Frontal cortex (tissue), 4 donors: ENCODE measurements around the gene MUC5AC. TPM values are rescaled to one million over a fixed set of nuclear protein-coding genes. Genes with fewer than 3 reads are reported as not detected.

Experiments
- DNase-seq, 2 donors: peaks; one replicate each; pipeline ENCODE4 v3.0.0; 2012; ENCODE audit warnings: low spot score in 2 of 2
- FAIRE-seq: peaks from 2 replicates; lab custom pipeline; 2012; peaks lifted over from hg19 to GRCh38; lab: Jason Lieb, UNC
- total RNA-seq: library from RNA; depleted of rRNA; stranded (reverse); fragments of >200 nt; gene quantifications from one replicate; pipeline ENCODE4 v1.2.3, GENCODE V29; 2014
- donor health status: control.
- donor health status: control.
- donor health status: control.

MUC5AC gene
- total RNA-seq, 1 donor from 2014 or later, result not detected

DNA sequence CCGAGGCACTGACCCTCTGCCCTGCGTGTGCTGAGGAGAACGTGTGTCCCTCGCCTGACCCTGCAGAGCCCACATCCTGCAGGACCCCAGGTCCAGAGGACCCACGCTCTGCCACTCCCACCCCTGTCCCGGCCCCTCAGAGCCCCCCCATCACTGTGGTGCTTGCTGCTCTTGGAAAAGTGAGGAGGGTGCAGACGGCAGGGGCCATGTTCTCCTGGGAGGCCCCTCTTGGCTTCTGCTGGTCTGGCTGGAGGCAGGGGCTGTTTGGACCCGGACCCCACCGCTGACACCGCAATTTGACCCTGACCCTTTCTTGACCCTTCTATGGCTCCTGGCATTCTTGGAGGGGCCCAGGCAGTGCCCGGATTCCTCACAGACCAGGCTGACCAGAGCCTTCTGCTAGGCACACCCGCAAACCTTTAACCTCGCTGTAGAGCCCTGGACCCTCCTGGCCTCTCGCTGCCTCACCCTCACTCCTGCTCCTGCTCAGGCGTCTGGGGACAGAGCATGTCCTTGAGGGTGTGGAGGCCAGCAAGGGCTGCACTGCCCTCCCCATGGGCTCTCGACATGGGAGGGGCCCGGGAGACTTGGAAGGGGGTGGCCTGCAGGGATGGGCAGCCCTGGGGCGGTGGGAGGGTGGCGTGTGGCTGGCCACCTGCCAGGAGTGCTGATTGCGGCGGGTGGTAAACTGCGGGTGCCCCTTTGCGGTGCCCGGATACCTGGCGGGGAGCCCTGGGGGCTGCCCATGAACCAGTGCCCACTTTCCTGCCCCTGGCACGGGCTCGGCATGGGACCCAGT is 37.0 kb upstream of the MUC5AC start:
- FAIRE-seq (no peak), DNase-seq (peak; percentile 10 to 12)

- peak in 1 of 2 donors; percentile 11 for DNase-seq
- FAIRE-seq, result no peak
These were observed 36.4 kb upstream of the MUC5AC start for GRCh38 chr11:1121331-1121812.

DNA sequence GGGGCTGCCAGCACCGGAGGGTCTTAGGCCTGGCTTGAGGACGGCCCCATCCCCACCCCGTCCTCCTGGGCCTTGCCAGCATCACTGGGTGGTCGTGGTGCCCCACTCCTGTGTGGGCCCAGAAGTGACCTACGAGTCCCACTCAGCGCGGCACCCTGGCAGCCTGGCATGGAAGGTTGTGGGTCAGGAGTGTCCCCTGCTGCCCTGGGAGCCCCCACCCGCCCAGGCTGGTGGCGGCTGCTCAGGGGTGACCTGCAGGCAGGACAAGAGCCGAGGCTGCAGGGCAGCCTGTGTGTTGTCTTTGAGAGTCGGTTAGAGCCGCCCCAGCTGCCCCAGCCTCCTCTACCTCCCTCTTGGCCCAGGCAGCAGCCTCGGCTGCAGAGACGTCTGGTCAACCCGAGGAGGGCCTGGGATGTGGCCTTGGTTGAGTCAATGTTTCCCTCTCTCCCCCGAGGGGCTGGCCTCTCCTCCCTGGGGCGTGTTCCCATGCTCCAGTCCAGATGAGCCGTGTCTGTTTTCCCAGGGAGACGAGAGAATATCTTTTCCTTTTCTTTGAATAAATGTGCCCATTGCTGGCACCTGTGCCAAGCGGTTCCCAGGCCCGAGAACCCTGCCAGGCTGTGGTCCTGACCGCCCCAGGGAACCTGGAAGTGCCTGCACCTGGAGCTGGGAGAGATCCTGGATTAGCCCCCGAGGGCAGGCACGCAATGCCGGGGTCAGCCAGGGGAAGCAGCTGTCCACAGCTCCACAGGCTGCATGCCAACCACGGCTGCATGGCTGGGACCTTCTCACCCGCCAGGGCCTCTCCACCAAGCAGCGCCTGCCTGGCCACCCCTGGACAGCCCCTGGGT is 35.7 kb upstream of the MUC5AC start:
- DNase-seq, result peak; percentile 14 to 20
- no peak for FAIRE-seq

GRCh38 chr11:1122664-1123002 is 35.1 kb upstream of the MUC5AC start:
- peak in 1 of 2 donors; percentile 10 for DNase-seq
- FAIRE-seq, result no peak

DNA sequence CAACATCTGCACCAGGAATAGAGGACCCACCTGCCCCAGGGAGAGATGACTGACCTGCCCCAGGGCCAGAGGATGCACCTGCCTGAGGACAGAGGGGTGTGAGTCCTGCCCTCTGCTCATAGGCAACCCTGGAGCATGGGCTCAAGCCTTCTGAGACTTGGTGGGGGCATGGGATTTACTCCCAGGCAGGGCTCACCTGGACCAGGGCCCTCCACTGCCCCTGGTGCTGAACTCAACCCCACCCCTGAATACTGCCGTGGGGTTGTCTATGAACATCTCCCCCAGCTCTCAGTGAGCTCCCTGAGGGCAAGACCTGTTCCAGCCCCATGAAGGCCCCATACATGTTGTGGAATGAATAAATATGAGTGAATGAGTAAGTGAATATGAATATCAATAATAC is 33.8 kb upstream of the MUC5AC start:
- peak in 1 of 2 donors; percentile 14 for DNase-seq
- no peak for FAIRE-seq

DNA sequence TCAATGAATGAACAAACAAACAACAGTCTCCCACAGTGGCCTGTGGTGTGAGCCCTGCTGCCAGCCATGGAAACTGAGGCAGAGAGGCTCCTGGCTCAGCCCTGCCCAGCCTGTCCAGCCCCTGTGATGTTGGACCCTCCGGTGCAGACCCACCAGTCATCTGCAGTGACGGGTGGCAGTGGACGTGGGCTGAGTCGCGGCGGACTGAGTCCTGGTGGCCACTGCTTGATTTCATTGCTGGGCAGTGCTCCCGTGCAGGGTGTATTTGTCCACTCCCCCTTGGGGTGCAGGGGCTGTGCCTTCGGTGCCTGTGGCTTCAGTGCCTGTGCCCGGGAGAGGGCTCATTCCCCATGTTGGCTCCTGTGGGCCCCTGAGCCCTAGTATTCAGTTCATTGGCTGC is 31.9 kb upstream of the MUC5AC start:
- DNase-seq, result no peak

DNA sequence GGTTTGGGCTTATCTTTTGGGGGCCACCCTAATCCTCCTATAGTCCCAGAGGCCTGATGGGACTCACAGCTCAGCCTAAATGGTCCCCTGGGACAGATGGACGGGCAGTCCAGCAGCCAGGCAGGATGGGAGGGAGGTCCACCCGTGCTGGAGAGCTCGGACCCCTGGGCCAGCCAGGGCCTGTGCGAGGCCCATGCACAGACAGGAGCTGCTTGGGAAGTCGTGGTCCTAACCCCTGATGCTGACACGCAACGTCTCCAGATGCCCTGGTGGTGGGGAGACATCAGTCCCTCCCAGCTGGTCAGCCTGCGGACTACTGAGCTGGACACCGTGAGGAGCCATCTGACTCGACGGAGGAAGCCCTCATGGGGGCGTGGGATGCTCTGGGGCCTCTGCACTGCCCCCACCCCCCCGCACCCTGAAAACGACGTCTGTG is 31.2 kb upstream of the MUC5AC start:
- FAIRE-seq, result no peak
- DNase-seq, result no peak

More for the DNA sequence above, 31.9 kb upstream of the MUC5AC start:
- FAIRE-seq, result no peak

DNA sequence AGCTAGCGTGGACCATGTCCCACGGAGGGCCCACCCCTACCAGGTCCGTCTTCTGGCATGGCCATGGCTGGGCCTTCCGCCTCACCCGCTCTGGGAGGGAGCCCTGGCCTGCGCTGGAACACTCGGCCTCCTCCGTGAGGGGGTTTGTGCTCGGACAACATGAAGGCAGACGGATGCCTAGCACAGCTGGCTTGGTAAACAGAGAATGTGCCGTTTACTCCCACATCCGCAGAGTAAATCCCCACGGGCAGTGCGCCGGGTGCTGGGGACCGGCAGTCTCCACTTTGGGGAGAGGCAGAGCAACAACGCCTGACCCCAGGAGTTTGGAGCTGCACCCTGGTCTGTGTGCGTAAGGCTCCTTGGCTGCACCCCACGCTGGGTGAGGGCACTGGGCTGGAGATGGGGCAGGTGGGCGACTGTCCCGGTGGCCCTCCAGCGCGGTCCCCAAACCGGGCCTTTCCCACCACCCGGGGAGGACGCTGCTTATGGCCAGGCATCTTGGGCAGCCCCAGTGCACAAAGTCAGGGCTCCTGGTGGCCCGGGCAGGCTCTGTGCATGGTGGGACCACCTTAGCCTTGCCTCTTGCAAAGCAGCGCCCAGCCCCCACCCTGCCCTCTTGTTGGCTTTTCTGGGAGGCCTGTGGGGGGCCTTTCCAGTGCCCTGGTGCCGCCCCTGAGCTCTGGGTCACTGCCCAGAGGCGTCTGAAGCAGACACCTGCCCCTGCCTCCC is 30.7 kb upstream of the MUC5AC start:
- DNase-seq (no peak), FAIRE-seq (no peak)

DNA sequence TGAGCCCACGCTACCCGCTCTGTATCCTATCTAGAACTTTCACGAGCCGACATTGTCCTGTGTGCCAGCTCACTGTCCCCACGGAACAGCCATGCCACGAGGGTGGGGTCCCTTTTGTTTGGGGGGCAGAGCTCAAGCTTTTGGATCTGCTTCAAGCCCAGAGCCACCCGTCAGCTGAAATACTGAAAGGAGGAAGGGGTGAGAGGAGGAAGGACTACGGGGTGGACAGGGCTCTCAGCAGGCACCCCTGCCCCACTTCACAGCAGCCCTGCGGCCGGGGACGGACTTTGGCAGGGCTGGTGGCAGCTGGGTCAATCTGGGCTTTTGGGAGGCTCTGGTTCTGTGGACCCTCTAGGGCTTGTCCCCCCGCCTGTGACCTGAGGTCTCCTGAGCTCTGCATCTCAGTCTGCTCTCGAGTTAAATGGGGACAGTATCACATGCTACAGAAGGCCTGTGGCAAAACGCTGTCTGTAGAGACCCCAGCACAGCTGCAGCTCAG is 30.0 kb upstream of the MUC5AC start:
- DNase-seq, result no peak
- no peak for FAIRE-seq

DNA sequence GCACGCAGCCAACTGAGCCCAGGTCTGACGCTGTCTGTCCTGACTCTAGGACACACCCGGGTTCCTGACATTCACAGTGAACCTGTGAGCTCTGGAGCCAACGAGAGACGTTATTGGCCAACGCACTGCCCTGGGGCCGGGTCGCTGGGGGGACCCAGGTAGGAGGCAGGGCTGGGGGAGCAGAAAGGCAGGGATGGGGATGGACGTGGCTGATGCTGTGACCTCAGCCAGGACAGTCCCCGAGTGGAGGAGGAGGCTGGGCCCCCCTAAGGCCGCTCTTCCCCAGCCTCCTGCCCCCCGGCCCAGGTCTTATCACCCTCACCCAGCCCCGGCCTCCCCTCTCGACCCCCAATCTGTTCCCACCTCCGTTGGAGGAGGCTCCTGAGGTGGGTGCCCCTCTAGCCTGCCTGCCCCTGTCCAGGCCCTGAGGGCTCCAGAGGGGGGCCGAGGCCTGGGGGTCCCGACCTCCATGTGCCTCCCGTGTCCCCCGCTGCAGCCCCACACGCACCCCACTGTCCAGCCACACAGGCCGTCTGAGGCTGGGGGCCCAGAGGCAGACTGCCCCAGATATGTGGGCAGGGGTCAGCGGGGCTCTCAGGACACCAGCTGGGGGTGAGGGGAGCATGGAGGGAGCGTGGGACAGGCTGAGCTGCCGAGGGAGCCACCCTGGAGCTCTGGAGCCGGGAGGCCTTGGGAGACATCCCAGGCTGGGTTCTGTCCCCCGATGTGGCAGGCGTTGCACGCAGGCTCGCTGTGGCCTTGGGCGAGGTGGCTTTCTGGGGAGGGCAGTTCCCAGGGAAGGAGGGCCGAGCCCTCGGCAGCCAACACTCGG is 29.2 kb upstream of the MUC5AC start:
- no peak for DNase-seq
- no peak for FAIRE-seq

- FAIRE-seq, result no peak
- no peak for DNase-seq
These were observed 28.6 kb upstream of the MUC5AC start for GRCh38 chr11:1129143-1129610.

GRCh38 chr11:1129611-1130160 is 28.1 kb upstream of the MUC5AC start:
- no peak for FAIRE-seq
- no peak for DNase-seq

DNA sequence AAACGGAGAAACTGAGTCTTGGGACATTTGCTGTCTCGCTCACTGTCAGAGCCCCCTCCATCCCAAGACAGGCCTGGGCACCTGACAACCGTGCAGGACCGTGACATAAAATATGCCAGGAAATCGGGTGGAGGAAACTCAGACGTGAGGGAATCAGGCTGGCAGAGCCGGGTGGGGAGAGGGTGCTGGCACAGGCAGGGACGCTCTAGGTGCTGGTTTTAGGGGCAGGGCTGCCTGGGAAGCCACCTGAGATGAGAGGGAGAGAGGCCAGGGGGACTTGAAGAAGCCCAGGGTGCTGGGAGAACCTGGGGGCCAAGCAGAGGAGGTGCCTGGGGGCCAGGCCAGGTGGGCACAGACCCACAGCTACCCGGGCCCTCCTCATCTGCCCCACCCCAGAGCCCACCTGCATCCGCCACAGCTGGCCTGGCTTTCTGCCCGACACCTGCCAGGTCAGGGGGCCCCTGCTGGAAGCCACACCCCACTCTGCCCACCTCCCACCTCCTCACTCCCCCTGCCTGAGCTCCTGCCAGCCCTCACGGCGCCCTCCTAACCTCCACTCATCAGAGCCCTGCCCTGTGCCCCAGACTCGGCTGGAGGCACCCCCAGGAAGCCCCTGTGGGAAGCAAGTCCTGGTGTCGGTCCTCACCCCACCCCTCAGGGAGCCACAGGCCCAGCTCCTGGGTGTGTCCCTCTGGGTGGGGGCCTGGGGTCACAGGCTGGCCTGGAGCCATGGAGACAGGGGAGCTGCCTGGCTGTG is 27.3 kb upstream of the MUC5AC start:
- FAIRE-seq, result no peak
- no peak for DNase-seq

DNA sequence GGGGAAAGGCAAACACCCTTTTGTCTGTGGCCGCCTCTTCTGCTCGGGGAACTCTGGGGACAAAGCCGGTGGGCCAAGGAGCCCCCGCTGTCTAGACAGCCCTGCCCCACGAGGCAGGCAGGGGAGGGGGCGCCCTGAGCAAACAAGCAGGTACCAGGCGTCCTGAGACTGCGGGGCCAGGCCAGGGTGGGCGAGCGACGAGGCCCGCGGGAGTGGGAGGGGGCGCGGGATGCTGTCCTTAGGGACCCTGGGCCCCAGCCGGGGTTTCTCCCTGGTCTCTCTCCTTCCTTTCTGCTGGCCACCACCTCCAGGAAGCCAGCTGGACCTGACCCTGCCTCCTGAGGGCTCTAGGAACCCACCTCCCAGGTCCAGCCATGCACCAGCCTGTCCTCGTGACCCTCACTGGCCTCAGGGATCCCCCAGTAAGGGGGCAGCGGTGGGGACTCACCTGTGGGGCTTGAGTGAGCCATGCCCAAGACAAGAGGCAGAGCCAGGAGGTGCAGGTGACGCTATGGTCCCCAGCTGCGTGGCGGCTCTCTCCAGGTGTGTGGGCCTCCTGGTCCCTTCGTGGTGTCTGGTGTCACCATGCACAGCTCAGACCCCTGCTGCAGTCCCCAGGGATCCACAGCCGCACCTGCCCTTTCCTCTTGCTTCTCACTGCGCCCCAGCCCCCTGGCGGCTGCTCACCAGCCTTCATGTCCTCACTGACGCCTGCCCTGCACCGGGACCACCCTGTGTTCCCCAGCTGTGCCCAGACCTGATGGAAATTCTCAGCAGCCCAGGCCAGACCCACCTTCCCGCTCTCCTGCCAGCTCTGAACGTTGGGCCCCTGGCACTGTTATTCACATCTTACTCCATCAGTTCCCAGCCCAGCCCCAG is 26.5 kb upstream of the MUC5AC start:
- DNase-seq (no peak), FAIRE-seq (no peak)

- FAIRE-seq (no peak), DNase-seq (no peak)
These were observed 22.8 kb upstream of the MUC5AC start for GRCh38 chr11:1134848-1135445.

- DNase-seq (no peak), FAIRE-seq (no peak)
These were observed 19.7 kb upstream of the MUC5AC start for GRCh38 chr11:1138097-1138496.
